ENCODE results near the gene BTNL2.

DNA sequence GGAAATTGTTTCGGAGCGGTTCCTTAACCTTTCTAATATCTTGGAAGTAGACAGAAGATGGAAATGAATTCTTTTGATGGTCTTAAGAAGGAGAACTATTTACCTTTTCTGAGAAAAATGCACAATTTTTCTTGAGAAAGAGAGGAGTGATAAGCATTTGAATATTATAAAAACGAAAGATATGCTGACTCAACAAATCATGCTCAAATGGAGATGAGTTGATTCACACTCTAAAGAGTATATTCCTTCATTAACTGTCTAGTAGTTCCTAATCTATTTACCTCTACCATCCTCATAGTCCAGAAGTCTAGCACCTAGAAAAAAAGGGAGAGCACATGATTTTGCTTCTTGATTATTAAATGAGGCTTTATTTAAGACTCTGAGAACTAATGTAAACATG, 39.3 kb downstream of the BTNL2 start:
- TF ChIP-seq, protein P1, sequence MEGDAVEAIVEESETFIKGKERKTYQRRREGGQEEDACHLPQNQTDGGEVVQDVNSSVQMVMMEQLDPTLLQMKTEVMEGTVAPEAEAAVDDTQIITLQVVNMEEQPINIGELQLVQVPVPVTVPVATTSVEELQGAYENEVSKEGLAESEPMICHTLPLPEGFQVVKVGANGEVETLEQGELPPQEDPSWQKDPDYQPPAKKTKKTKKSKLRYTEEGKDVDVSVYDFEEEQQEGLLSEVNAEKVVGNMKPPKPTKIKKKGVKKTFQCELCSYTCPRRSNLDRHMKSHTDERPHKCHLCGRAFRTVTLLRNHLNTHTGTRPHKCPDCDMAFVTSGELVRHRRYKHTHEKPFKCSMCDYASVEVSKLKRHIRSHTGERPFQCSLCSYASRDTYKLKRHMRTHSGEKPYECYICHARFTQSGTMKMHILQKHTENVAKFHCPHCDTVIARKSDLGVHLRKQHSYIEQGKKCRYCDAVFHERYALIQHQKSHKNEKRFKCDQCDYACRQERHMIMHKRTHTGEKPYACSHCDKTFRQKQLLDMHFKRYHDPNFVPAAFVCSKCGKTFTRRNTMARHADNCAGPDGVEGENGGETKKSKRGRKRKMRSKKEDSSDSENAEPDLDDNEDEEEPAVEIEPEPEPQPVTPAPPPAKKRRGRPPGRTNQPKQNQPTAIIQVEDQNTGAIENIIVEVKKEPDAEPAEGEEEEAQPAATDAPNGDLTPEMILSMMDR (IDR thresholded peaks at IDR 0.05; ENCODE audit: poor library complexity), result no peak
- TF ChIP-seq EZH2phosphoT487 (IDR thresholded peaks at IDR 0.05; ENCODE audit: low read depth, severe bottlenecking, unreplicated experiment), result no peak

All from hepatocyte (in vitro differentiated cells).